Suprapubic skin (tissue), 3 donors: ENCODE results near the gene C4orf51.

Experiments
- CTCF ChIP-seq, 2 donors: fragments of 200-600 bp in 1 of 2; fragments of 450-650 bp in 1 of 2; sonication (generic) in 1 of 2; IDR thresholded peaks; one replicate each; pipeline ENCODE4 v1.5.1; 2016 to 2019; ENCODE audit warnings: antibody characterized with exemption in 2 of 2, mild to moderate bottlenecking in 1 of 2, moderate library complexity in 1 of 2
- EP300 ChIP-seq: sonication (generic); formaldehyde crosslinking; IDR thresholded peaks from one replicate; pipeline ENCODE4 v1.6.1; 2017; ENCODE audit warnings: antibody characterized with exemption
- POLR2A ChIP-seq, 2 donors: fragments of 450-650 bp; IDR thresholded peaks; one replicate each; pipeline ENCODE4 v1.6.1; 2017; ENCODE audit warnings: antibody characterized with exemption in 2 of 2, mild to moderate bottlenecking in 2 of 2, moderate library complexity in 2 of 2

DNA sequence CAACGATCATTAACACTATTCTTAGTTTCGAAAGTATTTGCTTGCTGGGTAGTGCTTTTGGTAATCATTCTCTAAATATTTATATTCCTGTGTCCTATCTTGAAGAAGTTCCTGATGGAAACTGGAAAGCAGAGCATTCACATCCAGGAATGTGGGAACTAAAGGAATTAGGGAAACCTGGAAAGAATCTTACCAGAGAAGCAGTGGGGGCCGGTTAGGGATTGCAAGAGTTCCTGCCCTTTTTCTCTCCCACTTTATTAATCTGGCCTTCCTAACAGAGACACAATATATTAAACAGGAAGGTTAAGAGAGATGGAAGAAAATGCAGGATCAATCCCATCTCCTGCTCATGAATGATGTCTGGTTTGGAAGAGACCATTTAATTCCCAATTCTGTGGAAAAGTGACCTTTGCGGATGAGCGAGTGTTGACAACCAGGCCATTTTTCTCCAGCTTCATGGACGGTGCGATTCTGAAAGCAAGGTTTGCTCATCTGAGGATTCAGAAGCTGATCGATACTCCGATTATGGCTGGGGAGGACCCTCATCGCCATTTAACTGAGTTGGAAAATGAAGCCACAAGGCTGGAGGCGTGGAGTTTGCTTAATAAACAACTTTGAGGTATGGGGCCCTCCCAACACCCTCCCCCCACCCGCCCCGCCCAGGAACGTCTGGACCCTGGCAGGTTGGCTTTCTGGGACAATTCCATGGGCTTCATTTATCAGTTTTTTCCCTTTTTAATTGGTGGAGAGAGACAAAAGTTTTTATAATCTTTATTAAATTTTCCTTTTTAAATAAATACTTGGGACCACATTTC, 52.3 kb downstream of the C4orf51 start:
- no peak for TF ChIP-seq CTCF (IDR thresholded peaks at IDR 0.05)
- no peak for TF ChIP-seq EP300
- no peak for TF ChIP-seq POLR2A (IDR thresholded peaks at IDR 0.05)
